ENCODE results near the gene DLG1. TPM values are rescaled to one million over a fixed set of nuclear protein-coding genes. Genes with fewer than 3 reads are reported as not detected.

The DLG1 gene
- total RNA-seq, 1 experiment from 2014 or later = 90.2 TPM

DNA sequence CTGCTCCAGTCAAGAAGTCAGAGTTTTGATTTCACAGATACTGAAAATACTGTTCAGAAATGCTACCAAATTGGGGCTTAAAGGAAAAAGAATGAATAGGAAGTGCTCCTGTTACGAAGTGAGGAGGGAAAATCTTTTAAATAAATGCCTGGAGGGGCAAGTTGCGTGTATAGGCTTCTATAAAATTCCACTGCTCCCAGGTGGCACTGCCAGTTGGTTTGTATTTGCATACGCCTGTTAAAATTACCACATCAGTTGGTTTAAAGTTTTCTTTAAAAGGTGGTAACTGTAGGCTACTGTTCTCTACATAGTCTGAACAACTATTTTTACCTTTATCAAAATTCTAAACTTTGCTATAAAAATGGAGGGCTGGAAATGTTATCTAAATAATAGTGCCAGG, 123.5 kb downstream of the DLG1 start:
- CTCF ChIA-PET = no interaction called here

GRCh38 chr3:197173620-197174019, 124.8 kb downstream of the DLG1 start:
- in situ Hi-C loops (cut with HindIII; ENCODE audit: low pct_unique_long_range_greater_than_20kb, low sequenced_read_pairs) (no loop called here), intact Hi-C loops (cut with micrococcal nuclease; ENCODE audit: unreplicated experiment) (no loop called here)
- no peaks in the 10 kb centered on the region for H3K9me3 ChIP-seq (ENCODE audit: control insufficient read depth, insufficient read depth, low read depth, low read length)
- no peak for DNase-seq (ENCODE audit: low read depth, low spot score)
- ChIA-PET CTCF (no interaction called here), POLR2A (interaction anchor here (0.6 kb wide), 1 partner anchor 13 kb away, joined by 3 read pairs; no protein-coding TSS in a partner anchor)
- TF ChIP-seq POLR2AphosphoS5 (IDR thresholded peaks at IDR 0.05; ENCODE audit: low read depth, low read length) (no peak), REST (IDR thresholded peaks at IDR 0.05; ENCODE audit: insufficient read depth in 1 of 2, low read depth in 2 of 2, low read length in 1 of 2) (no peak), SIN3A (IDR thresholded peaks at IDR 0.05; ENCODE audit: borderline replicate concordance, insufficient read depth, low read depth, low read length) (no peak), TCF7L2 (IDR thresholded peaks at IDR 0.05; ENCODE audit: low read depth, low read length) (no peak)
- TF ChIP-seq, protein P1, sequence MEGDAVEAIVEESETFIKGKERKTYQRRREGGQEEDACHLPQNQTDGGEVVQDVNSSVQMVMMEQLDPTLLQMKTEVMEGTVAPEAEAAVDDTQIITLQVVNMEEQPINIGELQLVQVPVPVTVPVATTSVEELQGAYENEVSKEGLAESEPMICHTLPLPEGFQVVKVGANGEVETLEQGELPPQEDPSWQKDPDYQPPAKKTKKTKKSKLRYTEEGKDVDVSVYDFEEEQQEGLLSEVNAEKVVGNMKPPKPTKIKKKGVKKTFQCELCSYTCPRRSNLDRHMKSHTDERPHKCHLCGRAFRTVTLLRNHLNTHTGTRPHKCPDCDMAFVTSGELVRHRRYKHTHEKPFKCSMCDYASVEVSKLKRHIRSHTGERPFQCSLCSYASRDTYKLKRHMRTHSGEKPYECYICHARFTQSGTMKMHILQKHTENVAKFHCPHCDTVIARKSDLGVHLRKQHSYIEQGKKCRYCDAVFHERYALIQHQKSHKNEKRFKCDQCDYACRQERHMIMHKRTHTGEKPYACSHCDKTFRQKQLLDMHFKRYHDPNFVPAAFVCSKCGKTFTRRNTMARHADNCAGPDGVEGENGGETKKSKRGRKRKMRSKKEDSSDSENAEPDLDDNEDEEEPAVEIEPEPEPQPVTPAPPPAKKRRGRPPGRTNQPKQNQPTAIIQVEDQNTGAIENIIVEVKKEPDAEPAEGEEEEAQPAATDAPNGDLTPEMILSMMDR (IDR thresholded peaks at IDR 0.05) = no peak
- no peaks in the 10 kb centered on the region for H3K36me3 ChIP-seq (ENCODE audit: control insufficient read depth, insufficient read depth, low read length)
- no peaks in the 10 kb centered on the region for H3K4me1 ChIP-seq (ENCODE audit: control insufficient read depth, insufficient read depth, low read length)
- BruUV-seq (replicated peaks) = no TSS peak
- H3K27me3 ChIP-seq (ENCODE audit: control insufficient read depth, insufficient read depth, low read length) = no peaks in the 10 kb centered on the region
- no peak overlapping the region for H3K27ac ChIP-seq (ENCODE audit: low read length)
- ATAC-seq = no peak
- H3K4me3 ChIP-seq (ENCODE audit: low read depth in 2 of 2, low read length in 2 of 2) = no peak overlapping the region

More for the DNA sequence above, 123.5 kb downstream of the DLG1 start:
- ATAC-seq (no peak), DNase-seq (ENCODE audit: low read depth, low spot score) (no peak)
- no peak overlapping the region; the same call in 1 of the 2 replicates for H3K27ac ChIP-seq (ENCODE audit: low read length)
- no peak overlapping the region for H3K4me3 ChIP-seq (ENCODE audit: low read depth in 2 of 2, low read length in 2 of 2)
- H3K27me3 ChIP-seq (ENCODE audit: control insufficient read depth, insufficient read depth, low read length) = no peaks in the 10 kb centered on the region
- intact Hi-C loops (cut with micrococcal nuclease; ENCODE audit: unreplicated experiment) (no loop called here), in situ Hi-C loops (cut with HindIII; ENCODE audit: low pct_unique_long_range_greater_than_20kb, low sequenced_read_pairs) (no loop called here)
- POLR2A ChIA-PET = no interaction called here
- no peaks in the 10 kb centered on the region for H3K9me3 ChIP-seq (ENCODE audit: control insufficient read depth, insufficient read depth, low read depth, low read length)
- no peaks in the 10 kb centered on the region for H3K36me3 ChIP-seq (ENCODE audit: control insufficient read depth, insufficient read depth, low read length)
- no peaks in the 10 kb centered on the region for H3K4me1 ChIP-seq (ENCODE audit: control insufficient read depth, insufficient read depth, low read length)
- TF ChIP-seq TCF7L2 (IDR thresholded peaks at IDR 0.05; ENCODE audit: low read depth, low read length) (no peak), REST (IDR thresholded peaks at IDR 0.05; ENCODE audit: insufficient read depth in 1 of 2, low read depth in 2 of 2, low read length in 1 of 2) (no peak), SIN3A (IDR thresholded peaks at IDR 0.05; ENCODE audit: borderline replicate concordance, insufficient read depth, low read depth, low read length) (no peak), POLR2AphosphoS5 (IDR thresholded peaks at IDR 0.05; ENCODE audit: low read depth, low read length) (no peak)
- TF ChIP-seq, protein P1 (IDR thresholded peaks at IDR 0.05) = no peak
- no TSS peak for BruUV-seq (replicated peaks)
